PC-3 (cell line): Measurements from ENCODE around the gene TERF2IP. TPM values are rescaled to one million over a fixed set of nuclear protein-coding genes. Genes with fewer than 3 reads are reported as not detected.

Source experiments
- ATAC-seq: fragments of 200-7000 bp; cut with Tn5 transposase; 2 replicates; pipeline ENCODE4 v1.9.1; 2020; ENCODE audit warnings: mild to moderate bottlenecking, moderate library complexity
- BruUV-seq: library from RNA; stranded (reverse); fragments of 400-500 nt; replicated peaks from 2 replicates; lab custom pipeline; 2021; lab: Mats Ljungman, UMichigan
- CTCF ChIA-PET: fragments of 300-600 bp; sonication (Branson Sonifier 250); formaldehyde crosslinking; loops from one replicate; lab custom pipeline; 2022; ENCODE audit warnings: antibody characterized with exemption; lab: Charles Lee
- POLR2A ChIA-PET: fragments of 300-600 bp; sonication (Branson Sonifier 250); formaldehyde crosslinking; loops from one replicate; lab custom pipeline; 2022; ENCODE audit warnings: antibody characterized with exemption; ENCODE audit not compliant: unreplicated experiment; lab: Charles Lee
- DNase-seq: peaks from one replicate; pipeline ENCODE4 v3.0.0-alpha.2; 2015
- H2AFZ ChIP-seq: fragments of 300-600 bp; sonication (generic); 2 replicates; pipeline ENCODE4 v1.6.0; 2016; ENCODE audit warnings: antibody characterized with exemption, low read length
- H3F3A ChIP-seq: fragments of 300-600 bp; sonication (generic); one replicate; pipeline ENCODE4 v1.6.0; 2017; ENCODE audit warnings: antibody characterized with exemption, low read length, control low read depth, mild to moderate bottlenecking; ENCODE audit not compliant: unreplicated experiment
- H3K27ac ChIP-seq: fragments of 300-600 bp; sonication (generic); 2 replicates; pipeline ENCODE4 v1.5.1; 2016; ENCODE audit warnings: mild to moderate bottlenecking, low read length
- H3K27me3 ChIP-seq: fragments of 300-600 bp; sonication (generic); 2 replicates; pipeline ENCODE4 v1.6.1; 2016; ENCODE audit warnings: low read length, mixed read lengths
- H3K36me3 ChIP-seq: fragments of 300-600 bp; sonication (generic); 2 replicates; pipeline ENCODE4 v1.6.1; 2016; ENCODE audit warnings: low read depth, mixed run types, low read length, mixed read lengths
- H3K4me1 ChIP-seq: fragments of 300-600 bp; sonication (generic); 2 replicates; pipeline ENCODE4 v1.5.1; 2016; ENCODE audit warnings: low read length; ENCODE audit not compliant: insufficient read depth
- H3K4me2 ChIP-seq: fragments of 300-600 bp; sonication (generic); 2 replicates; pipeline ENCODE4 v1.6.0; 2016; ENCODE audit warnings: low read length
- H3K4me3 ChIP-seq: fragments of 300-600 bp; sonication (generic); 2 replicates; pipeline ENCODE4 v1.5.1; 2016; ENCODE audit warnings: mild to moderate bottlenecking, low read length, mixed read lengths
- H3K79me2 ChIP-seq: fragments of 300-600 bp; sonication (generic); 2 replicates; pipeline ENCODE4 v1.6.1; 2017; ENCODE audit warnings: low read length, mixed read lengths
- H3K9ac ChIP-seq: fragments of 300-600 bp; sonication (generic); 2 replicates; pipeline ENCODE4 v1.6.0; 2016; ENCODE audit warnings: mild to moderate bottlenecking, low read length
- H3K9me2 ChIP-seq: fragments of 300-600 bp; sonication (generic); replicated peaks from 2 replicates; pipeline ENCODE4 v1.6.1; 2016; ENCODE audit warnings: mixed run types, low read length, mixed read lengths
- H3K9me3 ChIP-seq: fragments of 300-600 bp; sonication (generic); 2 replicates; pipeline ENCODE4 v1.6.1; 2016; ENCODE audit warnings: low read length, mixed read lengths
- H4K20me1 ChIP-seq: fragments of 300-600 bp; sonication (generic); 2 replicates; pipeline ENCODE4 v1.6.1; 2016; ENCODE audit warnings: low read length, mixed read lengths
- CTCF ChIP-seq: fragments of 300-600 bp; sonication (generic); conservative IDR thresholded peaks from 2 replicates; pipeline ENCODE4 v1.5.1; 2017; ENCODE audit warnings: antibody characterized with exemption, low read depth, mild to moderate bottlenecking, low read length
- EZH2 ChIP-seq: fragments of 300-600 bp; sonication (generic); IDR thresholded peaks from one replicate; pipeline ENCODE4 v1.6.1; 2017; ENCODE audit warnings: antibody characterized with exemption, mild to moderate bottlenecking, low read length; ENCODE audit not compliant: unreplicated experiment
- EZH2phosphoT487 ChIP-seq: fragments of 300-600 bp; sonication (generic); IDR thresholded peaks from 2 replicates; pipeline ENCODE4 v1.6.1; 2018; ENCODE audit warnings: mild to moderate bottlenecking, antibody characterized with exemption, low read length, borderline replicate concordance
- intact Hi-C: fragments of 100-400 bp; cut with micrococcal nuclease; formaldehyde crosslinking; loops from 2 replicates; pipeline ENCODE4 v1.9.0; 2023
- total RNA-seq: library from RNA; depleted of rRNA; stranded (reverse); fragments of >200 nt; gene quantifications from 2 replicates; pipeline ENCODE4 v1.2.3, GENCODE V29; 2014

TERF2IP gene
- total RNA-seq, 1 experiment from 2014 or later = 25.7 TPM

DNA sequence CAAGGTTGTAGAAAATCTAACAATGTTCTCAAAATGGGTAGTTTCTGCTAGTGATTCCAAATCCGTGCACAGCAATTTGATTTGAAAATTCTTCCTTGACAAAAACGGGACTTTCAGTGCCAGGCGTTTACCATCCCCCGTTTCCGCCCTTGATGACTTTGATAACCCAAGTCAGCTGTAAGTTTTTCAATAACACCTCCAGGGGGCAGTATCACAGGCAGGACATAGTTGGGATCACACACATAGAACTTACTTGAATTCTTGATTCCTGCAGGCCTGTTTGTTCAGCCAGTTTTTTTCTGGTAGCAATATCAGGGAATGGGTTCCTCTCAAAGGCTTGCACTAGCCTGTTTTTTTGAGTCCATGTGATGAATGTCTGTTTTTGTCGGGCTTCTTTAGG lies 48.1 kb downstream of the TERF2IP start:
- BruUV-seq = no TSS peak
- Histone ChIP-seq H4K20me1 (no peaks in the 10 kb centered on the region), H3K4me1 (no peaks in the 10 kb centered on the region), H3K27me3 (no peaks in the 10 kb centered on the region), H3K4me3 (no peak overlapping the region), H3K9ac (no peak overlapping the region), H3K79me2 (no peaks in the 10 kb centered on the region), H3F3A (no peaks in the 10 kb centered on the region), H3K36me3 (no peaks in the 10 kb centered on the region), H3K4me2 (no peak overlapping the region), H3K9me2 (no peaks in the 10 kb centered on the region), H2AFZ (no peak overlapping the region), H3K27ac (no peak overlapping the region), H3K9me3 (no peaks in the 10 kb centered on the region)
- ATAC-seq (no peak), DNase-seq (no peak)
- CTCF ChIA-PET = no interaction called here
- intact Hi-C loops = no loop called here
- POLR2A ChIA-PET = no interaction called here
- TF ChIP-seq EZH2 = no peak
- peak; percentile 22; the same call in 1 of the 2 replicates for TF ChIP-seq CTCF

- no peaks in the 10 kb centered on the region for H3K79me2 ChIP-seq
- DNase-seq = no peak
Observed at GRCh38 chr16:75697571-75697970, 50.0 kb downstream of the TERF2IP start.

DNA sequence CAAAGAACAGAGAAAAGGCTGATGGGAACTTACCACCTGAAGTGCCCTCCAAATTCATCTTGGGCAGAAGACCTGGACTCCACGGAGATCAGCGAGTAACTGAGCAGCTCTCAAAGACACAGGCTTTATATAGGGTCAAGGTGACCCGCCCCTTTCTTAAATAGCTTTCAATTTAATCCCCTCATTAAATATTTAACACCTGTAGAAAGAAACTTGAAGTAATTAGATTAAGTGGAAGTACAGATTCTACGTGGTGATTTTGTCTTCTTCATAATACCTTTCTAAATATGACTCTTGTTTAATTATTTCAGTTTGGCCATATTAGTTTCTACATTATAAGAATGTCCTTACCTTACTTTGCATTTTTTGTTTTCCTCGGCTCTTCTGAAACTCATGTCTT lies 53.8 kb downstream of the TERF2IP start, which contains the start of gene DUXB:
DUXB (minus strand) TSS at position 101 of the 400 bp plus-strand sequence; CDS start at position 58, 43 bp downstream.
- Histone ChIP-seq H3K9me2 (no peaks in the 10 kb centered on the region), H3K27ac (no peak within 1 kb of the TSS), H3K4me1 (no peaks in the 10 kb centered on the region), H4K20me1 (no peaks in the 10 kb centered on the region), H3K36me3 (no peaks in the 10 kb centered on the region), H3K27me3 (no peaks in the 10 kb centered on the region), H3K79me2 (no peaks in the 10 kb centered on the region), H3F3A (no peaks in the 10 kb centered on the region), H2AFZ (no peak within 1 kb of the TSS), H3K4me3 (no peak within 1 kb of the TSS), H3K9me3 (no peaks in the 10 kb centered on the region), H3K9ac (no peak within 1 kb of the TSS), H3K4me2 (no peak within 1 kb of the TSS)
- no peak for TF ChIP-seq EZH2phosphoT487
- no peak for TF ChIP-seq EZH2
- TF ChIP-seq CTCF = no peak
- intact Hi-C loops = no loop called here
- no peak for DNase-seq
- ChIA-PET CTCF (no interaction called here), POLR2A (no interaction called here)
- BruUV-seq = no TSS peak
- no peak for ATAC-seq

More at GRCh38 chr16:75697571-75697970, 50.0 kb downstream of the TERF2IP start:
- no peak overlapping the region for H3K9ac ChIP-seq
- CTCF ChIA-PET = no interaction called here
- no peak overlapping the region for H3K4me3 ChIP-seq
- no peaks in the 10 kb centered on the region for H3K4me1 ChIP-seq
- POLR2A ChIA-PET = no interaction called here
- no peaks in the 10 kb centered on the region for H4K20me1 ChIP-seq
- H3F3A ChIP-seq = no peaks in the 10 kb centered on the region
- no peaks in the 10 kb centered on the region for H3K36me3 ChIP-seq
- TF ChIP-seq EZH2 (no peak), EZH2phosphoT487 (no peak), CTCF (no peak)
- no peak overlapping the region for H3K27ac ChIP-seq
- H3K27me3 ChIP-seq = no peaks in the 10 kb centered on the region
- intact Hi-C loops = no loop called here
- H3K4me2 ChIP-seq = no peak overlapping the region
- BruUV-seq = no TSS peak
- H3K9me3 ChIP-seq = no peaks in the 10 kb centered on the region
- H3K9me2 ChIP-seq = no peaks in the 10 kb centered on the region
- ATAC-seq = no peak
- H2AFZ ChIP-seq = no peak overlapping the region
